Endodermal cell (in vitro differentiated cells): ENCODE data around the gene EML4. TPM values are rescaled to one million over a fixed set of nuclear protein-coding genes. Genes with fewer than 3 reads are reported as not detected.

Source experiments
- DNase-seq: peaks from one replicate; pipeline ENCODE4 v3.0.0-alpha.2; 2017
- H3K27ac ChIP-seq: 2 replicates; pipeline ENCODE4 v1.5.1; 2013; ENCODE audit warnings: mild to moderate bottlenecking, low read depth, low read length, moderate library complexity
- H3K27me3 ChIP-seq: 2 replicates; pipeline ENCODE4 v1.6.1; 2013; ENCODE audit warnings: mild to moderate bottlenecking, low read length, moderate library complexity; ENCODE audit not compliant: insufficient read depth, control insufficient read depth, poor library complexity, severe bottlenecking
- H3K36me3 ChIP-seq: 2 replicates; pipeline ENCODE4 v1.7.0; 2013; ENCODE audit warnings: mild to moderate bottlenecking, low read length, moderate library complexity; ENCODE audit not compliant: control insufficient read depth, insufficient read depth
- H3K4me1 ChIP-seq: one replicate; pipeline ENCODE4 v1.7.0; 2013; ENCODE audit warnings: low read length; ENCODE audit not compliant: control insufficient read depth, insufficient read depth
- H3K4me3 ChIP-seq: 2 replicates; pipeline ENCODE4 v1.5.1; 2013; ENCODE audit warnings: mild to moderate bottlenecking, low read length, moderate library complexity
- H3K9ac ChIP-seq: 2 replicates; pipeline ENCODE4 v1.6.1; 2013; ENCODE audit warnings: mild to moderate bottlenecking, low read length, moderate library complexity; ENCODE audit not compliant: poor library complexity, severe bottlenecking; ENCODE audit errors: extremely low read depth
- H3K9me3 ChIP-seq: 2 replicates; pipeline ENCODE4 v1.6.1; 2013; ENCODE audit warnings: mild to moderate bottlenecking, low read length, moderate library complexity; ENCODE audit not compliant: control insufficient read depth
- H3K27ac Mint-ChIP-seq: 2 replicates; pipeline ENCODE4 v1.8.0; 2020; ENCODE audit warnings: mixed read lengths
- H3K27me3 Mint-ChIP-seq: 2 replicates; pipeline ENCODE4 v1.8.0; 2021; ENCODE audit warnings: mild to moderate bottlenecking, mixed read lengths; ENCODE audit not compliant: insufficient read depth
- H3K36me3 Mint-ChIP-seq: 2 replicates; pipeline ENCODE4 v1.8.0; 2020; ENCODE audit warnings: low read depth, mixed read lengths
- H3K4me1 Mint-ChIP-seq: 2 replicates; pipeline ENCODE4 v1.8.0; 2020; ENCODE audit warnings: mixed read lengths
- H3K4me3 Mint-ChIP-seq: 2 replicates; pipeline ENCODE4 v1.8.0; 2020; ENCODE audit warnings: mild to moderate bottlenecking, moderate library complexity, mixed read lengths
- H3K9me3 Mint-ChIP-seq: 2 replicates; pipeline ENCODE4 v1.8.0; 2020; ENCODE audit warnings: mild to moderate bottlenecking, mixed read lengths
- WGBS, 2 experiments: methylation state at CpG; one replicate each; pipeline versions ENCODE4 v1.1.5 to v1.1.7; 2013; ENCODE audit warnings: missing lambda C conversion rate in 2 of 2, mixed read lengths in 1 of 2; ENCODE audit not compliant: insufficient coverage in 1 of 2, insufficient read length in 1 of 2; 5-methylcytosine and 5-hydroxymethylcytosine counted together
- total RNA-seq, 2 donors: library from RNA; stranded (reverse); fragmentation: NEBNext Ultra II Directional in 1 of 2; extraction: Animal tissue kit (Norgen Biotek cat#: 25700) in 1 of 2; gene quantifications; 2 replicates in 1 of 2; 3 replicates in 1 of 2; pipeline ENCODE4 v1.2.1, GENCODE V29; 2021
- TF ChIP-seq, protein P1 (sequence below): fragments of 200-600 bp; sonication (generic); conservative IDR thresholded peaks from 2 replicates; pipeline ENCODE4 v1.5.0; 2021; ENCODE audit warnings: antibody characterized with exemption, mild to moderate bottlenecking

Gene EML4
- total RNA-seq, 2 donors from 2014 or later = 84.6 to 90.9 TPM

DNA sequence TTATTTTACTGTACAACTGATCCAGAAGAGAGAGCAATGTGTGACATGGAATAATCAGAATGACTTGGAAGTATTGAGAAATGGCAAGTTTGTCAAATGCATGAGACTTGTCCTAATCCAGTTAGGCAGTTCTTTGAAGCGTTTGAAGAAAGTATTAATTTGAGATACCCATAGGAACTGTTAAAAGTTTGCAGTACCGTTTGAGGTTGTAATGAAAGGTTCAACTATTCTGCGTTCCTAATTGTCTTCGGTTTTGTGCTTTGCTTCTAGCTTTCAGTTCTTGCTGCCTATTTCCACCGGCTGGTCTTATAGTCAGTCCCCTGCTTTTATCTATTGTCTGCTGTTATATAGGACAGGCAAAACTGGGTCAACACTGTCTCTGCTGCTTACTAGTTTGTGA lies 150.1 kb downstream of the EML4 start:
- no peaks in the 10 kb centered on the region for H3K27me3 ChIP-seq
- no peak overlapping the region for H3K4me3 ChIP-seq
- Mint-ChIP-seq H3K36me3 (peaks cover 58% of the 10 kb centered on the region), H3K27ac (no peak overlapping the region), H3K4me1 (no peaks in the 10 kb centered on the region), H3K4me3 (no peak overlapping the region), H3K9me3 (no peaks in the 10 kb centered on the region), H3K27me3 (no peaks in the 10 kb centered on the region)
- H3K4me1 ChIP-seq = no peaks in the 10 kb centered on the region
- no peak overlapping the region for H3K9ac ChIP-seq
- TF ChIP-seq, protein P1, sequence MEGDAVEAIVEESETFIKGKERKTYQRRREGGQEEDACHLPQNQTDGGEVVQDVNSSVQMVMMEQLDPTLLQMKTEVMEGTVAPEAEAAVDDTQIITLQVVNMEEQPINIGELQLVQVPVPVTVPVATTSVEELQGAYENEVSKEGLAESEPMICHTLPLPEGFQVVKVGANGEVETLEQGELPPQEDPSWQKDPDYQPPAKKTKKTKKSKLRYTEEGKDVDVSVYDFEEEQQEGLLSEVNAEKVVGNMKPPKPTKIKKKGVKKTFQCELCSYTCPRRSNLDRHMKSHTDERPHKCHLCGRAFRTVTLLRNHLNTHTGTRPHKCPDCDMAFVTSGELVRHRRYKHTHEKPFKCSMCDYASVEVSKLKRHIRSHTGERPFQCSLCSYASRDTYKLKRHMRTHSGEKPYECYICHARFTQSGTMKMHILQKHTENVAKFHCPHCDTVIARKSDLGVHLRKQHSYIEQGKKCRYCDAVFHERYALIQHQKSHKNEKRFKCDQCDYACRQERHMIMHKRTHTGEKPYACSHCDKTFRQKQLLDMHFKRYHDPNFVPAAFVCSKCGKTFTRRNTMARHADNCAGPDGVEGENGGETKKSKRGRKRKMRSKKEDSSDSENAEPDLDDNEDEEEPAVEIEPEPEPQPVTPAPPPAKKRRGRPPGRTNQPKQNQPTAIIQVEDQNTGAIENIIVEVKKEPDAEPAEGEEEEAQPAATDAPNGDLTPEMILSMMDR = no peak
- no peaks in the 10 kb centered on the region for H3K9me3 ChIP-seq
- peaks cover 75% of the 10 kb centered on the region for H3K36me3 ChIP-seq
- DNase-seq = no peak
- no peak overlapping the region for H3K27ac ChIP-seq
- 93 to 98% methylated on average over 5 of the region's 5 CpGs for WGBS, 2 experiments

DNA sequence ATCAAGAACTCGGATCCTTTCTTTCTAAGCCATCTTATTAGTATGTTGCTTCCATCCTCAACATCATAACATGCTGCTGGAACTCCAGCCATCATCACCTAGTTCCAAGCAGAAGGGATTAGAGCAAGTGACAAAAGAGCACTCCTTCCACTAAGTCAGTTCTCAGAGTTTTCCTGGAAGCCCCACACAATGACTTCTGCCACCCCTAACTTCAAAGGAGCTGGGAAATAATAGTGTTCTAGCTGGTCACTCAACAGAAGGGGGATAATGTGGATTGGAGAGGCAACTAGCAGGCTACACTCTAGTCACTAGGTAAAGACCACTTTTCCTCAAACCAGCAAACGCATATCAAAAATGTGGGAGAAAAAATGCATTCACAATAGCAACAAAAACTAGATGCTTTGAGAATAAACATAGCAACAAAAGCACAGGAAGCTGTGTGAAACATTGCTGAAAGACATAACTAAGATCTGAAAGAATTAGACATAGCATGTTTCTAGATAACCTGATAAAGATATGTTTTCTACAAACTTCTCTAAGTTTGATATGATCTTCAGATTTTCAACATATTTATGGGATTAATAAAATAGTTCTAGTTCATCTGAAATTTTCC lies 152.4 kb downstream of the EML4 start:
- Mint-ChIP-seq H3K9me3 (no peaks in the 10 kb centered on the region), H3K27ac (no peak overlapping the region)
- no peak for DNase-seq

GRCh38 chr2:42324244-42324643 lies 155.1 kb downstream of the EML4 start:
- Mint-ChIP-seq H3K9me3 (no peaks in the 10 kb centered on the region), H3K36me3 (peaks cover 45% of the 10 kb centered on the region), H3K27ac (no peak overlapping the region)

More for the DNA sequence above, 152.4 kb downstream of the EML4 start:
- WGBS, 2 experiments = 81 to 100% methylated on average over 1 to 2 of the region's 2 CpGs
- peaks cover 78% of the 10 kb centered on the region for H3K36me3 ChIP-seq
- no peaks in the 10 kb centered on the region for H3K27me3 ChIP-seq
- no peaks in the 10 kb centered on the region for H3K27me3 Mint-ChIP-seq
- H3K4me1 ChIP-seq = no peaks in the 10 kb centered on the region
- H3K36me3 Mint-ChIP-seq = peaks cover 59% of the 10 kb centered on the region
- H3K4me3 ChIP-seq = no peak overlapping the region
- no peak overlapping the region for H3K27ac ChIP-seq
- H3K4me1 Mint-ChIP-seq = no peaks in the 10 kb centered on the region
- no peak overlapping the region for H3K9ac ChIP-seq
- no peaks in the 10 kb centered on the region for H3K9me3 ChIP-seq
- TF ChIP-seq, protein P1 = no peak
- H3K4me3 Mint-ChIP-seq = no peak overlapping the region

More at GRCh38 chr2:42324244-42324643, 155.1 kb downstream of the EML4 start:
- Mint-ChIP-seq H3K27me3 (no peaks in the 10 kb centered on the region), H3K4me1 (no peaks in the 10 kb centered on the region), H3K4me3 (no peak overlapping the region)
- Histone ChIP-seq H3K27ac (no peak overlapping the region), H3K4me3 (no peak overlapping the region), H3K36me3 (peaks cover 75% of the 10 kb centered on the region), H3K9ac (no peak overlapping the region), H3K4me1 (no peaks in the 10 kb centered on the region), H3K27me3 (no peaks in the 10 kb centered on the region), H3K9me3 (no peaks in the 10 kb centered on the region)
- DNase-seq = no peak
- WGBS, 2 experiments = 91 to 97% methylated on average over 4 of the region's 4 CpGs
- TF ChIP-seq, protein P1 = no peak
